ENCODE data around the gene EDEM3. TPM values are rescaled to one million over a fixed set of nuclear protein-coding genes. Genes with fewer than 3 reads are reported as not detected.
A peak's percentile ranks its signal among the peaks of the same experiment; 100 is the strongest.

The EDEM3 gene, protein sequence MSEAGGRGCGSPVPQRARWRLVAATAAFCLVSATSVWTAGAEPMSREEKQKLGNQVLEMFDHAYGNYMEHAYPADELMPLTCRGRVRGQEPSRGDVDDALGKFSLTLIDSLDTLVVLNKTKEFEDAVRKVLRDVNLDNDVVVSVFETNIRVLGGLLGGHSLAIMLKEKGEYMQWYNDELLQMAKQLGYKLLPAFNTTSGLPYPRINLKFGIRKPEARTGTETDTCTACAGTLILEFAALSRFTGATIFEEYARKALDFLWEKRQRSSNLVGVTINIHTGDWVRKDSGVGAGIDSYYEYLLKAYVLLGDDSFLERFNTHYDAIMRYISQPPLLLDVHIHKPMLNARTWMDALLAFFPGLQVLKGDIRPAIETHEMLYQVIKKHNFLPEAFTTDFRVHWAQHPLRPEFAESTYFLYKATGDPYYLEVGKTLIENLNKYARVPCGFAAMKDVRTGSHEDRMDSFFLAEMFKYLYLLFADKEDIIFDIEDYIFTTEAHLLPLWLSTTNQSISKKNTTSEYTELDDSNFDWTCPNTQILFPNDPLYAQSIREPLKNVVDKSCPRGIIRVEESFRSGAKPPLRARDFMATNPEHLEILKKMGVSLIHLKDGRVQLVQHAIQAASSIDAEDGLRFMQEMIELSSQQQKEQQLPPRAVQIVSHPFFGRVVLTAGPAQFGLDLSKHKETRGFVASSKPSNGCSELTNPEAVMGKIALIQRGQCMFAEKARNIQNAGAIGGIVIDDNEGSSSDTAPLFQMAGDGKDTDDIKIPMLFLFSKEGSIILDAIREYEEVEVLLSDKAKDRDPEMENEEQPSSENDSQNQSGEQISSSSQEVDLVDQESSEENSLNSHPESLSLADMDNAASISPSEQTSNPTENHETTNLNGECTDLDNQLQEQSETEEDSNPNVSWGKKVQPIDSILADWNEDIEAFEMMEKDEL
- total RNA-seq (2021) (10.3 and 14.5 TPM in 2 replicates), Bru-seq, nascent RNA (percentile 65 among the genes with signal in this experiment), BruChase-seq, experiment 1, labeled RNA remaining after a 2-hour chase (percentile 69 among the genes with signal in this experiment), BruChase-seq, experiment 2, labeled RNA remaining after a 6-hour chase (percentile 79 among the genes with signal in this experiment)
- long read RNA-seq, full-length matches to known transcripts: 8 of 12 reads
- long read RNA-seq, partial matches to known transcripts: 2 of 12 reads
- long read RNA-seq, other reads (novel, unspliced or antisense): 2 of 12 reads

DNA sequence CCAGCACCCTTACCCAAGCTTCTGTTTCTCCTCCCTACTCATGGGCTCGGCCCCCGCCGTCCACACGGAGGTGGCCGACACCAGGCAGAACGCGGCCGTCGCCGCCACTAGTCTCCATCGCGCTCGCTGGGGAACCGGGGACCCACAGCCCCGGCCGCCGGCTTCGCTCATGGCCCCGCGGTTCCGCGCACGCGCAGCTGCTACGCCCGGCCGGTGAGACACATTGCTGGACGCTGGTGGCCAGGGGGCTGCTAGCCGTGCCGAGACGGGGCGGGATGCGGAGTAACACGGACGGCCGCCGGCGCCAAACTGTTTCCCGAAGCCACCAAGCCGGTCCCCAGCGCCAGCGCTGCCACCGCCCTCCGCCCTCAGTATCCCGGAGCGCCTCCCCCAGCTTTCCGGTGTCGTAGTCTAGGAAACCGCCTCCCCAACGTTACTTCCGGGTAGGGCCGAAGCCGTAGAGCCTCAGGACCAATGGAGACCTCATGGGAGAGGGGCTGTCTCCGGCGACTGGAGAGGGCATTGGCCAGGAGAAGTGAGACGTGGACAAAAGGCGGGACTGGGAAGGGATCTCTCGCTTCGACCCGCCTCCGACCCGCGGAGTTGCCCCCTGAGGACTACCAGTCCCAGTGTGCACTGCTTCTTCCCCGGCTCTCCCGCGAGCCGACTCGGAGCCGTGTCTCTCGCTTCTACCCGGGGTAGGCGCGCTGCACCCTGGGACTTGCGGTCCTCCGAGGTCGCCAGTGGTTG lies at the start of gene EDEM3:
TSS of gene EDEM3 (minus strand) at position 383 of the 750 bp plus-strand sequence. CDS start at position 171, 212 bp downstream.
- ChIA-PET CTCF (no interaction called here), POLR2A (ENCODE audit: unreplicated experiment) (interaction anchor here (0.5 to 0.6 kb wide), 2 partner anchors 181 to 698 kb away, joined by 3 to 5 read pairs; no protein-coding TSS in a partner anchor)
- Histone ChIP-seq H2AFZ (peak within 1 kb of the TSS; percentile 92), H3K9me3 (ENCODE audit: insufficient read depth, low read depth) (no peaks in the 10 kb centered on the region), H3K27ac (peak within 1 kb of the TSS; percentile 52), H3K4me3 (peak within 1 kb of the TSS; percentile 98), H3K79me2 (ENCODE audit: low read depth) (peaks cover 21% of the 10 kb centered on the region), H3K4me2 (peak within 1 kb of the TSS; percentile 100), H3K4me1 (replicated peaks; ENCODE audit: insufficient read depth) (peaks cover 25% of the 10 kb centered on the region), H3K9me2 (ENCODE audit: insufficient read depth) (peaks cover 5% of the 10 kb centered on the region; the same call in 1 of the 2 replicates), H4K20me1 (ENCODE audit: insufficient read depth) (no peaks in the 10 kb centered on the region), H3F3A (ENCODE audit: insufficient read depth, low read depth) (peaks cover 21% of the 10 kb centered on the region), H3K27me3 (ENCODE audit: insufficient read depth, low read depth) (no peaks in the 10 kb centered on the region), H3K36me3 (ENCODE audit: low read depth) (no peaks in the 10 kb centered on the region)
- no peak for TF ChIP-seq EZH2 (IDR thresholded peaks at IDR 0.05; ENCODE audit: low read depth)
- TF ChIP-seq, protein P1, sequence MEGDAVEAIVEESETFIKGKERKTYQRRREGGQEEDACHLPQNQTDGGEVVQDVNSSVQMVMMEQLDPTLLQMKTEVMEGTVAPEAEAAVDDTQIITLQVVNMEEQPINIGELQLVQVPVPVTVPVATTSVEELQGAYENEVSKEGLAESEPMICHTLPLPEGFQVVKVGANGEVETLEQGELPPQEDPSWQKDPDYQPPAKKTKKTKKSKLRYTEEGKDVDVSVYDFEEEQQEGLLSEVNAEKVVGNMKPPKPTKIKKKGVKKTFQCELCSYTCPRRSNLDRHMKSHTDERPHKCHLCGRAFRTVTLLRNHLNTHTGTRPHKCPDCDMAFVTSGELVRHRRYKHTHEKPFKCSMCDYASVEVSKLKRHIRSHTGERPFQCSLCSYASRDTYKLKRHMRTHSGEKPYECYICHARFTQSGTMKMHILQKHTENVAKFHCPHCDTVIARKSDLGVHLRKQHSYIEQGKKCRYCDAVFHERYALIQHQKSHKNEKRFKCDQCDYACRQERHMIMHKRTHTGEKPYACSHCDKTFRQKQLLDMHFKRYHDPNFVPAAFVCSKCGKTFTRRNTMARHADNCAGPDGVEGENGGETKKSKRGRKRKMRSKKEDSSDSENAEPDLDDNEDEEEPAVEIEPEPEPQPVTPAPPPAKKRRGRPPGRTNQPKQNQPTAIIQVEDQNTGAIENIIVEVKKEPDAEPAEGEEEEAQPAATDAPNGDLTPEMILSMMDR (conservative IDR thresholded peaks at IDR 0.05): no peak
- intact Hi-C loops (cut with micrococcal nuclease; ENCODE audit: unreplicated experiment): loop anchor here (1.0 kb wide), 1 partner anchor 403 kb away; the partner anchor contains the start of gene SWT1
- DNase-seq: peak; percentile 98
- no TSS peak for BruUV-seq (replicated peaks)

DNA sequence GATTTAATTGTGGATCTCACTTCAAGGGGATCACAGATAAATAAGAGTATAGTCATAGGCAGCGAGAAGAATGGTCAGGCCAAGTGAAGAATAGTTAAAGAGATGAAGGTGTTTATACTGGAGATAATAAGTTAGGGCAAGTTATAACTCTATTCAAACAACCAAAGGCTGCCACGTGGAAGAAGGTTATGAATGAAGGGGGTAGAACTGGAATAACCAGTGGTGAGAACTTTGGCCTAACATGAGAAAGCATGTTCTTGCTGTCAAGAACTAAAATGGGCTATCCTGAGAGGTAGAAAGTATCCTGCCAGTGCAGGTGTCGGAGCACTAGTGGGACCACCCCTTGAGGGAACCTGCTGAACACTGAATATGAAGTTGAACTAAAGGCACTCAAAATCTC lies 49.6 kb upstream of the EDEM3 start:
- CTCF ChIA-PET: no interaction called here
- peaks cover 17% of the 10 kb centered on the region for H3K4me1 ChIP-seq (replicated peaks; ENCODE audit: insufficient read depth)
- no peaks in the 10 kb centered on the region for H3K36me3 ChIP-seq (ENCODE audit: low read depth)
- H3K4me2 ChIP-seq: no peak overlapping the region
- peaks cover 15% of the 10 kb centered on the region for H3F3A ChIP-seq (ENCODE audit: insufficient read depth, low read depth)
- TF ChIP-seq, protein P1 (conservative IDR thresholded peaks at IDR 0.05): no peak
- TF ChIP-seq EZH2 (IDR thresholded peaks at IDR 0.05; ENCODE audit: low read depth): no peak
- POLR2A ChIA-PET (ENCODE audit: unreplicated experiment): no interaction called here
- no peak overlapping the region for H2AFZ ChIP-seq
- DNase-seq: no peak
- H3K4me3 ChIP-seq: no peak overlapping the region
- no peaks in the 10 kb centered on the region for H3K79me2 ChIP-seq (ENCODE audit: low read depth)
- no peaks in the 10 kb centered on the region for H3K9me2 ChIP-seq (ENCODE audit: insufficient read depth)
- no peak overlapping the region for H3K27ac ChIP-seq
- no TSS peak for BruUV-seq (replicated peaks)
- H4K20me1 ChIP-seq (ENCODE audit: insufficient read depth): no peaks in the 10 kb centered on the region
- no peaks in the 10 kb centered on the region for H3K9me3 ChIP-seq (ENCODE audit: insufficient read depth, low read depth)
- intact Hi-C loops (cut with micrococcal nuclease; ENCODE audit: unreplicated experiment): no loop called here
- no peaks in the 10 kb centered on the region for H3K27me3 ChIP-seq (ENCODE audit: insufficient read depth, low read depth)
